ENCODE data around the gene NUAK1. TPM values are rescaled to one million over a fixed set of nuclear protein-coding genes. Genes with fewer than 3 reads are reported as not detected.

NUAK1 gene
- total RNA-seq, 1 experiment from 2014 or later: 13.4 TPM

- DNase-seq (ENCODE audit: extremely low read depth, low read depth): no peak
These were observed 50.4 kb downstream of the NUAK1 start for GRCh38 chr12:106088246-106088808.

GRCh38 chr12:106086696-106087095 lies 52.1 kb downstream of the NUAK1 start:
- DNase-seq (ENCODE audit: extremely low read depth, low read depth): no peak

GRCh38 chr12:106085213-106085612 lies 53.5 kb downstream of the NUAK1 start:
- no peak for DNase-seq (ENCODE audit: extremely low read depth, low read depth)

GRCh38 chr12:106084759-106085158 lies 54.0 kb downstream of the NUAK1 start:
- no peak for DNase-seq (ENCODE audit: extremely low read depth, low read depth)

- no peak for DNase-seq (ENCODE audit: extremely low read depth, low read depth)
These were observed 54.6 kb downstream of the NUAK1 start for GRCh38 chr12:106084014-106084671.

- no peak for DNase-seq (ENCODE audit: extremely low read depth, low read depth)
These were observed 56.3 kb downstream of the NUAK1 start for GRCh38 chr12:106082216-106083175.

- DNase-seq (ENCODE audit: extremely low read depth, low read depth): no peak
These were observed 57.1 kb downstream of the NUAK1 start for GRCh38 chr12:106081606-106082005.

- DNase-seq (ENCODE audit: extremely low read depth, low read depth): no peak
These were observed 58.0 kb downstream of the NUAK1 start for GRCh38 chr12:106080791-106081170.

GRCh38 chr12:106080041-106080790 lies 58.5 kb downstream of the NUAK1 start:
- no peak for DNase-seq (ENCODE audit: extremely low read depth, low read depth)

GRCh38 chr12:106079148-106079738 lies 59.5 kb downstream of the NUAK1 start:
- no peak for DNase-seq (ENCODE audit: extremely low read depth, low read depth)

GRCh38 chr12:106078358-106079010 lies 60.3 kb downstream of the NUAK1 start:
- DNase-seq (ENCODE audit: extremely low read depth, low read depth): no peak

GRCh38 chr12:106074706-106075392 lies 63.9 kb downstream of the NUAK1 start:
- DNase-seq (ENCODE audit: extremely low read depth, low read depth): no peak

GRCh38 chr12:106074361-106074705 lies 64.4 kb downstream of the NUAK1 start:
- DNase-seq (ENCODE audit: extremely low read depth, low read depth): no peak

GRCh38 chr12:106073179-106073578 lies 65.6 kb downstream of the NUAK1 start:
- DNase-seq (ENCODE audit: extremely low read depth, low read depth): no peak

- no peak for DNase-seq (ENCODE audit: extremely low read depth, low read depth)
These were observed 66.0 kb downstream of the NUAK1 start for GRCh38 chr12:106072751-106073150.

GRCh38 chr12:106071686-106072085 lies 67.1 kb downstream of the NUAK1 start:
- no peak for DNase-seq (ENCODE audit: extremely low read depth, low read depth)

- DNase-seq (ENCODE audit: extremely low read depth, low read depth): no peak
These were observed 68.1 kb downstream of the NUAK1 start for GRCh38 chr12:106070611-106071010.

- no peak for DNase-seq (ENCODE audit: extremely low read depth, low read depth)
These were observed 68.6 kb downstream of the NUAK1 start for GRCh38 chr12:106070147-106070546.

- no peak for DNase-seq (ENCODE audit: extremely low read depth, low read depth)
These were observed 70.5 kb downstream of the NUAK1 start for GRCh38 chr12:106068296-106068695.
